Muscle layer of colon (tissue), 2 donors: ENCODE results near the gene RBM22.
A peak's percentile ranks its signal among the peaks of the same experiment; 100 is the strongest.

Source experiments
- H3K27ac ChIP-seq: one replicate; pipeline ENCODE4 v1.7.0; 2013; ENCODE audit warnings: low read depth, mild to moderate bottlenecking, low read length, moderate library complexity
- H3K27me3 ChIP-seq, 2 donors: one replicate each; pipeline ENCODE4 v1.7.0; 2013; ENCODE audit warnings: low read length in 2 of 2, mild to moderate bottlenecking in 2 of 2; ENCODE audit not compliant: insufficient read depth in 2 of 2, control insufficient read depth in 1 of 2
- H3K36me3 ChIP-seq: one replicate; pipeline ENCODE4 v1.7.0; 2013; ENCODE audit warnings: mild to moderate bottlenecking, low read length; ENCODE audit not compliant: insufficient read depth
- H3K4me1 ChIP-seq: one replicate; pipeline ENCODE4 v1.7.0; 2013; ENCODE audit warnings: mild to moderate bottlenecking, low read length; ENCODE audit not compliant: insufficient read depth
- H3K4me3 ChIP-seq, 2 donors: one replicate each; pipeline ENCODE4 v1.7.0; 2013; ENCODE audit warnings: low read length in 2 of 2, low read depth in 1 of 2, mild to moderate bottlenecking in 1 of 2, moderate library complexity in 1 of 2
- H3K9ac ChIP-seq: one replicate; pipeline ENCODE4 v1.7.0; 2013; ENCODE audit warnings: low read length
- H3K9me3 ChIP-seq: one replicate; pipeline ENCODE4 v1.7.0; 2013; ENCODE audit warnings: mild to moderate bottlenecking, low read length
- donor health status: abdominal sarcoma.
- donor health status: Adenocarcinoma of cecum.

The RBM22 gene

DNA sequence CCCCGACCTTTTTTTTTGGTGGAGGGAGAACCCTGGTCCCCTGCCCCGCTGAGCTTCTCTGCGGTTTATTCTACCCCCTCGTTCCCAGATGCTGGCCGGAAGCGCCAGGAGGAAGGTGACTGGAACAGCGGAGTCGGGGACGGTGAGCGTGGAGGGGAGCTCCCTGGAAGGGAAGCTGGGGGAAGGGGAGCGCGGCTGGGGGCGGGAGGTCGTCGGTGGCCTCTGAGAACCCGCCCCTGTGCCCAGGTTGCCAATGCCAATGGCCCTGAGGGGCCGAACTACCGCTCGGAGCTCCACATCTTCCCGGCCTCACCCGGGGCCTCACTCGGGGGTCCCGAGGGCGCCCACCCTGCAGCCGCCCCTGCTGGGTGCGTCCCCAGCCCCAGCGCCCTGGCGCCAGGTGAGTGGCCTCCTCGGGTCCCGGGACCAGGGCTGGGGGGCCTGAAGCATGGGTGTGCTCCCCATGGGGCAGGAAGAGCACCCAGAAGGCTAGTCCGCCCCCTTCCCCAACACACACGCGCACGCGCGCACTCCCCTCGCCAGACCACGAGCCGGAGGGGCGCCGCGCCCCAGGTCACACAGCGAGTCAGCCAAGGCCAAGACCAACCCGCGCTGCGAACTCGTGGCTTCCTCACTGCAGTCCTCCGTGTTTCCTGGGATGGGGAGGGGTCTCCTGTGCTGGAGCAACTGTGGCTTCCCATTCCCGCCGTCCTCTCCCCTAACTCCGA lies 29.2 kb downstream of the RBM22 start:
- no peak overlapping the region for H3K27ac ChIP-seq
- H3K36me3 ChIP-seq: no peaks in the 10 kb centered on the region
- H3K4me3 ChIP-seq: peak overlapping the region; percentile 58 to 60
- H3K9ac ChIP-seq: no peak overlapping the region
- H3K9me3 ChIP-seq: no peaks in the 10 kb centered on the region
- peaks cover 8% of the 10 kb centered on the region for H3K4me1 ChIP-seq
- peaks cover 6 to 20% of the 10 kb centered on the region in 2 donors for H3K27me3 ChIP-seq

DNA sequence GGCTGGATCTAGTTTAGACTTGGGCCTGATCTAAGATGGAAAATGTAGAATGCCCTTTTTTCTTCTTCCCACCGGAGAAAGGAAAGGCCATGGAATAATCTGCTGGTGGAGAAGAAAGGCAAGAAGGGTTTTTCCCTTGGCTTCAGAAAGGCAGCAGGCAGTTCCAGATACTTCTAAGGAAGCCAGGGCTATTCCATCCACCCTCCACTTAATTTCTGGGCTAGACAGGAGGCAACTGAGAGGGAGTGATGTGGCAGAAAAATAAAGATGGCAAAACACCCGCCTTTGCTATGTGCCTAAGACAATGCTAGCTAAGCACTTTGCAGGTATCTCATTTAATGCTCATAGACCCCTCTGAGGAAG lies 29.9 kb downstream of the RBM22 start:
- H3K9ac ChIP-seq: no peak overlapping the region
- H3K27ac ChIP-seq: no peak overlapping the region
- peak overlapping the region in 1 of 2 donors; percentile 58 for H3K4me3 ChIP-seq
- no peaks in the 10 kb centered on the region for H3K9me3 ChIP-seq
- no peaks in the 10 kb centered on the region for H3K36me3 ChIP-seq
- H3K27me3 ChIP-seq: peaks cover 6 to 20% of the 10 kb centered on the region in 2 donors
- peaks cover 8% of the 10 kb centered on the region for H3K4me1 ChIP-seq

DNA sequence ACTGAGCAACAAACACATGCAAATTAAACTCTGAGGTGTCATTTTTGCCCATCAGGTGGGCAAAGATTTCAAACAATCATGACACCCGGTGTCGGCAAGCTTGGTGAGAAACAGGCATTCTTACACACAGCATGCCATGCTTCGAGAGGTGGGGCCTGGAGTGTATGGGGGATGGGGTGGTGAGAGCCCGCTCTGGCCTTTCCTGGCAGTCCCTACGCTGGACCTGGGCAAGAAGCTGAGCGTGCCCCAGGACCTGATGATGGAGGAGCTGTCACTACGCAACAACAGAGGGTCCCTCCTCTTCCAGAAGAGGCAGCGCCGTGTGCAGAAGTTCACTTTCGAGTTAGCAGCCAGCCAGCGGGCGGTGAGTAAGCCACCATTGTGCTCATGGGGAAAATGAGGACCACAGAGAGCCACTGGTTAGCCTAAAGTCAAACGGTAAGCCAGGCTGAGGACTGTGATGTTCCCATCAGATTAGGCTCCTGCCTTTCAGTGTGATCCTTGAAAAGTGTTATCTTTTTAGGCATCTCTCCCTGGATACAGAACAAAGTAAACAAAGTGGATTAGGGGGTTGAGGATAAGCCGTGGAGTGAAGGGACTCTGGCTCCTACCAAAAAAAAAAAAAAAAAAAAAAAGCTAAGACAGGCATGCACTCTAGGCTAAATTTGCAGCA lies 30.5 kb downstream of the RBM22 start:
- Histone ChIP-seq H3K27me3 (peaks cover 6 to 20% of the 10 kb centered on the region in 2 donors), H3K4me1 (peaks cover 8% of the 10 kb centered on the region), H3K4me3 (no peak overlapping the region), H3K9ac (no peak overlapping the region), H3K27ac (no peak overlapping the region), H3K36me3 (no peaks in the 10 kb centered on the region), H3K9me3 (no peaks in the 10 kb centered on the region)

DNA sequence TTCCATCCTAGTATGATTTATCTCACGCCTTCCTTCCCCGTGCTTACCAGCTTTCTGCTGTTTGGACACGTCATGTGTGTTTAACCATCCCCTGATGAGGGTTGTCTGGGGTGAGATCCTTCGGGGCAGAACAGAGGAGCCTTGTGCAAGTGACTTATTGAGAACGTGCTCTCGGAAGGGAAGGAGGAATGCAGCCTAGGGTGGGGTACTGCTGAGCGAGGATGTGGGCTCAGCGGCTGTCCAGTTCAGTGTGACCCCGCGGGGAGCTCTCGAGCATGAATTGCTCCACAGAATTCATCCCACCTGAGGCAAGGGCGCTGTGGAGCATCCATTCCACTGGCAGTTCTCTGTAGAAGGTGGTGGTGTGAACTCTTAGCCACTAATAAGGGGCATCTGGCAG lies 35.8 kb downstream of the RBM22 start:
- Histone ChIP-seq H3K27me3 (peaks cover 0 to under 1% of the 10 kb centered on the region in 2 donors), H3K4me1 (no peaks in the 10 kb centered on the region), H3K27ac (no peak overlapping the region), H3K4me3 (no peak overlapping the region), H3K9ac (no peak overlapping the region), H3K36me3 (no peaks in the 10 kb centered on the region), H3K9me3 (no peaks in the 10 kb centered on the region)

DNA sequence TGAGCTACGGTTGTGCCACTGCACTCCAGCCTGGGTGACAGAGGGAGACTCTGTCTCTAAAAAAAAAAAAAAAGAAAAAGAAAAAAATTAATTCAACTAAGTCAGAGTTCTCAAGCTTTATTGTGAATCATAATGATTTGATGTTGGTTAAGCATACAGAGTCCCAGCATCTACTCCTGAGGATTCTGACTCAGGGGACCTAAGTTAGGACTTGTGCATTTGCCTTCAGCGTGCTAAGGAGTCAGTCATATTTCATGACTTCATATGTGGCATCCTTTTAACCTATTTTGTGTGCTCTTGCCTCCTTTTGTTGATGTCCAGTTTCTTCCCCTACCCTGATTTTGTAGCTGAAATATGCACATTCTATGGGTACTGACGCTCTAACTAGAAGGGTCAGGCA lies 36.9 kb downstream of the RBM22 start:
- Histone ChIP-seq H3K4me1 (no peaks in the 10 kb centered on the region), H3K9me3 (no peaks in the 10 kb centered on the region), H3K27ac (no peak overlapping the region), H3K4me3 (no peak overlapping the region), H3K27me3 (no peaks in the 10 kb centered on the region), H3K9ac (no peak overlapping the region), H3K36me3 (no peaks in the 10 kb centered on the region)

DNA sequence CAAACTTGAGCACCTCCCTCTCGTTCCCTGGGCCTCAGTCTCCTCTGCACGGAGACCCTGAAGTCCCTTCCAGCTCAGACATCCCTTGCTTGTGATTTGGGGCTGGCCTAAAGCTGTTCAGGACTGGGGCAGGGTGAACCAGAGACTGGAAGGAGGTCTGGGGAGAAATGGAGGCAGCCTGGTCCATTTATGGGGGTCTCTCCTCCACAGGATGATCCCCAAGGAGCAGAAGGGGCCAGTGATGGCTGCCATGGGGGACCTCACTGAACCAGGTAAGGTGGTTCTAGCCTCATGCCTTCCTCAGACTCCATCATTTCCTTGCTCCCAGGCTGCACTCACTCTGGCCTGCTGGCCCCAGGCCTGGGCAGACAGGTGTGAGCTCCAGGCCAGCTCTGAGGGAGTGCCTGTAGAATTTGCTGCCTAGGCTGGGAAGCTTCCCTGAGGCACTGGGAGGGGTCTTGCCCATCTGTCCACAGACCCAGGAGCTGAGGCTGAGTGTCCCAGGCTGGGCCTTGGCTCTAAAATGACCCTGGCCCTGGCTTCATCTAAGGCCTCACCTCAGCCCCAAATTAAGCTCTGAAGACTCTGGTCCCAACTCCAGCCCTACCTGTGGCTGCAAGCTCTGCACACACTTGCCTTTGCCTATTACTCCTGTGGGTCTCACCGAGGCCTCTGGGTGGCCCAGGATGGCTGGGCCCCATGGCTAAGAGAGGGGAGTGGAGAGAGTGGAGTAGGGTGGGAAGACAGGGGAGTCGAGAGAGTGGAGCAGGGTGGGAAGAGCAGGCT lies 37.9 kb downstream of the RBM22 start:
- Histone ChIP-seq H3K9me3 (no peaks in the 10 kb centered on the region), H3K36me3 (no peaks in the 10 kb centered on the region), H3K27ac (no peak overlapping the region), H3K27me3 (no peaks in the 10 kb centered on the region), H3K4me3 (no peak overlapping the region), H3K4me1 (peaks cover under 1% of the 10 kb centered on the region), H3K9ac (no peak overlapping the region)

DNA sequence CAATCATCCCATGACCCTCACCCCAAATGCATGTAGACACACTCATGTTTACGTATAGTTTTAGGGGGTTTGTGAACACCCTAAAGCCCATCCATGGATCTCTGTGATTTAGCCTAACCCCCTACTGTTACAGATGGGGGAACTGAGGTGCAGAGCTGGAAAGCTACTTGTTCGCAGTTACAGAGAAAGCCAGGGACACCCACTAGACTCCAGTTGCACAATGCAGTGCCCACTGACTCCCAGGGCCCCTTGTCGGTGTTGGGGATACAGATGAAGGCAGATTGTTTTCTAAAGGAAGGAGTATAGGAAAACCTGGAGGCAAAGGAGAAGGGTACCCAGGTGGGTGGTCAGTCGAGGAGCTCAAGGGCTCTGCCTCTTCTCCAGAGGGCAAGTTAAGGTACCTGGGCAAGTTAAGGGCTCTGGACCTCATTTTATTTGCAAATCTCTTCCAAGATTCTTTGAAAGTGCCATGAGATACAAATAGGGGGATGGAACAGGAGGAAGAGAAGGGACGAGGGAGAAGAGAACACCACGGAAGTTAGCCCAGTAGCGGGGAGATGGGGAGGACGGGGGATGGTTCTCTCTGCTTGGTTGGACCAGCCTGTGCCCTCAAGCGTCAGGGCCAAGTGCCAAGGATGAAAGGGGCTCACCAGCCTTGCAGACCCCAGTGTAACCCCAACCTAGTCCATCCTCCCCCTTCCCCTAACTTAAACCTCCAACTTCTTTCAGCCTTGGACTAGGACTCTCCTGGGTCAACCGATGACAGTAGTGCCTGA lies 38.9 kb downstream of the RBM22 start:
- Histone ChIP-seq H3K9ac (no peak overlapping the region), H3K4me1 (peaks cover 9% of the 10 kb centered on the region), H3K27ac (no peak overlapping the region), H3K9me3 (no peaks in the 10 kb centered on the region), H3K27me3 (no peaks in the 10 kb centered on the region), H3K36me3 (no peaks in the 10 kb centered on the region), H3K4me3 (no peak overlapping the region)

DNA sequence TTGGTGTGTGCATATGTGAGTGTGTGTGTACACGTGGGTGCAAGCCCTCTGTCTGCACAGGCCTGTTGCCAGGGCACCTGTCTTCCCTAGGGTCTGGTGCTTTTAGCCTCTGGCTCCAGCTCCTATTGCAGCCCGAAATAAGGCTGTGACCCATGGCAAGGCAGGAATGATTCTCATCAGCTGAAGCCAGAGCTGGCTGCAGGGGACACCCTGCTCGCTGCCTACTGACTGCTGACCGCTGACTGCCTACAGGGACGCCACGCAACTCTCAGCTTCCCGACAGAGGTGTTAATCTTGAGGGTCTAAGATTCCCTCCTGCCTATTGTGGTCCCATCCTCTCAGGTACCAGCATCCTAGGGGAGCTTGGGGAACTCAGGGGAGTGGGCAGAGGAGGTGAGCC lies 39.8 kb downstream of the RBM22 start, which contains the start of gene MYOZ3:
Gene MYOZ3 (plus strand): TSS at position 166 of the 400 bp plus-strand sequence. CDS start 1,691 bp downstream, outside the sequence.
- H3K4me3 ChIP-seq: no peak within 1 kb of the TSS
- H3K36me3 ChIP-seq: no peaks in the 10 kb centered on the region
- no peaks in the 10 kb centered on the region for H3K27me3 ChIP-seq
- H3K27ac ChIP-seq: no peak within 1 kb of the TSS
- peaks cover 13% of the 10 kb centered on the region for H3K4me1 ChIP-seq
- no peak within 1 kb of the TSS for H3K9ac ChIP-seq
- H3K9me3 ChIP-seq: no peaks in the 10 kb centered on the region

DNA sequence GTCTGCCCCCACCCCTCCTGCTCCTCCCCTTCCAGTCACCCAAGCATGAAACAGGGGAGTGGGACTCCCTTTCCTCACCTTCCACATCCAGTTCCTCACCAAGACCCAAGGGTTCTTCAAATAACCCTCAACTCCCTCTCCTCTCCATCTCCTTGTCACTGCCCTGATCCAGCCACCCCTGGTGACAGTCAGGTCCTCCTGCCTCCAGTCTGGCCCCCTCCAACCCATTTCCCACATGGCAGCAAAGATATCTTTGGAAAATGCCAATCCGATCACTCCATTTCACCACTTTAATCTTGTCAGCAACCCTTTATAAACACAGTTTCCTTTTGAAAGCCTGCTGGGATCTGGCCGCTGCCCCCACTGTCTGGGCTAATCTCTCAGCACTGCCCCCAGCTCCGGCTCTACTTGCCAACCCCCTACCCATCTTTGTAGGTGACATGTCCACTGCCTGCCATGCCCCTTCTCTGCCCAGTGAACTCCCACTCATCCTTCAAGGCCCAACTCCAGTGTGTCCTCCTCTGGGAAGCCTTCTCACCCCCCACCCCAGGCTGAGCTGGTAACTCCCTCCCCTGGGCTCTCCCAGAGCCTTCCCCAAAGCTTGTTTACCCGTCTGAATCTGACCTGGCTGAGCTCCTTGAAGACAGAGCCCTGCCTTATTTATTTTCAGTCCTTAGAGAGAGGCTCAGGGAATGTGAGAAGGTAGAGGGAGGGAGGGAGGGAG lies 40.6 kb downstream of the RBM22 start:
- H3K27me3 ChIP-seq: no peaks in the 10 kb centered on the region
- no peak overlapping the region for H3K27ac ChIP-seq
- H3K4me3 ChIP-seq: no peak overlapping the region
- no peak overlapping the region for H3K9ac ChIP-seq
- no peaks in the 10 kb centered on the region for H3K36me3 ChIP-seq
- no peaks in the 10 kb centered on the region for H3K9me3 ChIP-seq
- peaks cover 15% of the 10 kb centered on the region for H3K4me1 ChIP-seq

DNA sequence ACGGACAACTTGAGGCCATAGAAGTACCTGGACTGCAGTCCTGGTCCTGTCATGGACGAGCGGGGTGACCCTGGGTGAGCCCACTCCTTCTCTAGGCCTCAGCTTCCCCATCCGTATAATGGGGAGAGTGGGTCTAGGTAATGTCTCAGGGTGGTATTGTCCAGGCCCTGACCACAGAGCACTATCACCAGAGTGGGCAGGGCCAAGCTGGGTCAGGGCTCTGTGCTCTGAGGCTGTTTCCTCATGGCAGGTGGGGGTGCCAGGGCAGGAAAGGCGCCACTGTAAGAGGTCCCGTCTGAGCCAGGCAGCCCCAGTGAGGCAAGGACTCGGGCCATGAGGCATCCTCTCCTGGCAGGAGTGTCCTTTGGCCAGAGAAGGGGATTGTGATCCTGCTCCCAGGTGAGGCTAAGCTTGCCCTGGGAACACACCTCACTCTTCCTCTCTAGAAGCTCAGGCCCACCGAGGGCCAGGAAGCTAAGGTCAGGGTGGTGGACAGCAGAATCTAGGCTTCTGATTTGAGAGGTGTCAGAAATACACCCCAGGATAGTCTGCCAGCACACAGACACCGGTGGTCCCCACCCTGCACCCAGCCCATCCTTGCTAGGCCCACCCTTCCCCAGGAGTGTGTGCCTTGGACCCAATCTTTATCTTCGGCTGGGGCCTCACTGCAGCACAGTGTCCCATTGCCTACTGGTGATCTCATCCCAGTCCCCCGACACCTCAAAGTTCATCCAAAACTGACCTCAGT lies 41.3 kb downstream of the RBM22 start:
- H3K4me1 ChIP-seq: peaks cover 15% of the 10 kb centered on the region
- H3K27ac ChIP-seq: no peak overlapping the region

More for the DNA sequence above, 41.3 kb downstream of the RBM22 start:
- Histone ChIP-seq H3K9me3 (no peaks in the 10 kb centered on the region), H3K27me3 (no peaks in the 10 kb centered on the region), H3K4me3 (no peak overlapping the region), H3K9ac (no peak overlapping the region), H3K36me3 (no peaks in the 10 kb centered on the region)
